Esophagus squamous epithelium (tissue), 5 donors: ENCODE measurements around the gene PUS1. TPM values are rescaled to one million over a fixed set of nuclear protein-coding genes. Genes with fewer than 3 reads are reported as not detected.
A peak's percentile ranks its signal among the peaks of the same experiment; 100 is the strongest.

ENCODE experiments used
- DNase-seq: peaks from one replicate; lab custom pipeline; 2025; lab: John Stamatoyannopoulos, UW
- H3K27ac ChIP-seq, 4 donors: fragments of 200-600 bp; sonication (generic); one replicate each; pipeline ENCODE4 v1.5.1; 2016 to 2019; ENCODE audit warnings: mild to moderate bottlenecking in 1 of 4
- H3K27me3 ChIP-seq, 4 donors: fragments of 200-600 bp; sonication (generic); 1 replicate in 3 of 4; 2 replicates in 1 of 4; pipeline versions ENCODE4 v1.5.1 to v1.6.0; 2017 to 2021; ENCODE audit warnings: antibody characterized with exemption in 1 of 4
- H3K36me3 ChIP-seq, 3 donors: fragments of 200-600 bp; sonication (generic); one replicate each; pipeline ENCODE4 v1.5.1; 2016 to 2019
- H3K4me1 ChIP-seq, 3 donors: fragments of 200-600 bp; sonication (generic); one replicate each; pipeline ENCODE4 v1.5.1; 2017 to 2019
- H3K4me3 ChIP-seq, 4 donors: fragments of 200-600 bp; sonication (generic); 1 replicate in 3 of 4; 2 replicates in 1 of 4; pipeline ENCODE4 v1.5.1; 2016 to 2019; ENCODE audit warnings: mild to moderate bottlenecking in 2 of 4, moderate library complexity in 1 of 4
- H3K9me3 ChIP-seq, 3 donors: fragments of 200-600 bp; sonication (generic); one replicate each; pipeline ENCODE4 v1.5.1; 2016 to 2019
- POLR2A ChIP-seq, 4 donors: fragments of 450-650 bp; IDR thresholded peaks; one replicate each; pipeline ENCODE4 v1.6.1; 2017; ENCODE audit warnings: antibody characterized with exemption in 4 of 4, mild to moderate bottlenecking in 4 of 4, moderate library complexity in 3 of 4
- WGBS, 2 donors: methylation state at CpG; one replicate each; pipeline ENCODE4 v1.1.5; 2018; 5-methylcytosine and 5-hydroxymethylcytosine counted together
- intact Hi-C: fragments of 100-400 bp; cut with DNase I; formaldehyde crosslinking; loops from one replicate; pipeline ENCODE4 v1.15.0; 2022
- total RNA-seq, 4 donors: library from RNA; depleted of rRNA; stranded (reverse); fragments of >200 nt; gene quantifications; one replicate each; pipeline ENCODE4 v1.1.0, GENCODE V29; 2016
- TF ChIP-seq, protein P1 (sequence below), 6 experiments: fragments of 450-650 bp in 4 of 6; fragments of 200-600 bp in 2 of 6; sonication (generic) in 2 of 6; IDR thresholded peaks; one replicate each; pipeline ENCODE4 v1.5.1; 2016 to 2019; ENCODE audit warnings: antibody characterized with exemption in 6 of 6, mild to moderate bottlenecking in 4 of 6, moderate library complexity in 4 of 6
- donor health status: DM: yes; HTN: yes; CAD: no.

Gene PUS1
- total RNA-seq, 4 donors from 2014 or later = 8.1 to 24.2 (median 19.8) TPM

DNA sequence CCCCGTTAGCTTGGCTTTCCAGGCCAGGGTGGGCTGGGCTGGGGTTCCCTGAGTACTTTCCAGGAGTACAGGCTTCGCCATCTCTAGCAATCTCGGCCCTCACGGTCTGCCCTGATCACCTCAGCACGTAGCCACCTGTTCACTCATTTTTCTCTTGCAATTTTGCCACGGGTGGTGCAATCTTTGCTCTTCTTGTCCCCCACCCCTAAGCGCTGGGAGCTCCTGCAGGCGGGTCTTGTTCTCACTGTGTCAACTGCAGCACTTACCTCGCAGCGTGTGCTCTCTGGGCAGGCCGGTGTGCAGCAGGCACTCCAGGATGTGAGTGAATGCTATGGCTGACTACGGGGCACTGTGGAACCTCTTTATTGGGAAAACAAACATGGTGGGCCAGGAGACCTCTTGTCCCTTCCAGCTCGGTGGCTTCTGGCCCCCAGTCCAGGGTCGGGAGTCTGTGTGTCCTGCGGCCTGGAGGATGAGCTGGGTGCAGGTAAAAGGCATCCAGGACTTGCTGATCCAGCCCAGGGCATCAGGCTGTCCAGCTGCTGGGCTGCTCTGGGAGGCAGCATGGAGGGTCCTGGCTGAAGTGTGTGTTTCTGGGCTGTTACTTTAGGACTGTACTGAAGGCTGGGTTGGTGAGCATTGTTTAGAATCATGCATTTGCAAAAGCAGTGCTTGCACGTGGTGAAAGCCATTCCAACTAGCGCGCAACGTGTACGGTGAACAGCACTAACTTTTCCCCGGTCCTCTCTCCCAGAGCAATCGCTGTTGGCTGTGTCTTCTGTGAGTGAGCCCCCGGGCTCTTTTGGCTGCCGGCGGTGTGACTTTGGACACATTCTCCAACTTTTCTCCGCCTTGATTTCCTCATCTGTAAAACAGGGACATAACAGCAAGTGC is 36.1 kb upstream of the PUS1 start:
- Histone ChIP-seq H3K4me3 (no peak overlapping the region), H3K27ac (peak overlapping the region in 3 of 4 donors; percentile 34 to 99 (median 98)), H3K36me3 (peaks cover 0 to 11% (median 0%) of the 10 kb centered on the region in 3 donors), H3K27me3 (no peaks in the 10 kb centered on the region), H3K9me3 (no peaks in the 10 kb centered on the region), H3K4me1 (peaks cover 13 to 36% (median 19%) of the 10 kb centered on the region in 3 donors)
- intact Hi-C loops = loop anchor here (10.0 kb wide), 1 partner anchor 52 kb away; the partner anchor contains the start of gene EP400
- no peak for TF ChIP-seq POLR2A (IDR thresholded peaks at IDR 0.05)
- TF ChIP-seq, protein P1, sequence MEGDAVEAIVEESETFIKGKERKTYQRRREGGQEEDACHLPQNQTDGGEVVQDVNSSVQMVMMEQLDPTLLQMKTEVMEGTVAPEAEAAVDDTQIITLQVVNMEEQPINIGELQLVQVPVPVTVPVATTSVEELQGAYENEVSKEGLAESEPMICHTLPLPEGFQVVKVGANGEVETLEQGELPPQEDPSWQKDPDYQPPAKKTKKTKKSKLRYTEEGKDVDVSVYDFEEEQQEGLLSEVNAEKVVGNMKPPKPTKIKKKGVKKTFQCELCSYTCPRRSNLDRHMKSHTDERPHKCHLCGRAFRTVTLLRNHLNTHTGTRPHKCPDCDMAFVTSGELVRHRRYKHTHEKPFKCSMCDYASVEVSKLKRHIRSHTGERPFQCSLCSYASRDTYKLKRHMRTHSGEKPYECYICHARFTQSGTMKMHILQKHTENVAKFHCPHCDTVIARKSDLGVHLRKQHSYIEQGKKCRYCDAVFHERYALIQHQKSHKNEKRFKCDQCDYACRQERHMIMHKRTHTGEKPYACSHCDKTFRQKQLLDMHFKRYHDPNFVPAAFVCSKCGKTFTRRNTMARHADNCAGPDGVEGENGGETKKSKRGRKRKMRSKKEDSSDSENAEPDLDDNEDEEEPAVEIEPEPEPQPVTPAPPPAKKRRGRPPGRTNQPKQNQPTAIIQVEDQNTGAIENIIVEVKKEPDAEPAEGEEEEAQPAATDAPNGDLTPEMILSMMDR (IDR thresholded peaks at IDR 0.05) = no peak
- 61 to 62% methylated on average over 22 to 23 of the region's 26 CpGs for WGBS, 2 donors
- no peak for DNase-seq

DNA sequence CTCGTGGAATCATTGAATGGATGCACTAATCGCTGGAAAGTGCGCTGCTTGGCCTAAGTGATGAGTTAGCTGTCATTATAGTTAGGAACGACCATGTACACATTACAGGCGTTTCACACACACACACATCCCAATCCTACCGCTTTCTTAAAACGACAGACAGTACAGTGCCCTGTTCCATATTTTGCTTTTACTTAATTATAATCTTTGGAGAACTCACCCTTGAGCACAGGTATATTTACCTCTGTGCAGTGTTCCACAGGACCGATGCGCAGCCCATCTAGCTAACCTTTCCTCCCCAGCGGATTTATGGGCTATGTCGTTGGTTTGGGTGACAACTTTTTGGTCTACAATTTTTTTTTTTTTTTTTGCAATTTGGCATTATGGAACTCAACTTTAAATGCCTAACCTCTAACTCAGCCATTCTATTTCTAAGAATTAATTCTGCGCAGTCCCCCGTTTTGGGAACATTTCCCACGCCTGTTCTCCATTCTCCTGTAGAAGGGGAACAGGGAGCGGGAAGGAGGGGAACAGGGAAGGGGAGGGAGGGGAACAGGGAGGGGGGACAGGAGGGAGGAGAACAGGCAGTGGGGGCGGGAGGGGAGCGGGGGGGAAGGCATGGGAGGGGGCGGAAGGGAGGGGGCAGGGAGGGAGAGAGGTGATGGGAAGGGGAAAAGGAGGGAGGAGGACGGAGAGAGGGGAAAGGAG is 35.3 kb upstream of the PUS1 start:
- peak overlapping the region; percentile 50 to 86 (median 78) for H3K4me3 ChIP-seq
- H3K36me3 ChIP-seq = peaks cover 0 to 16% (median 0%) of the 10 kb centered on the region in 3 donors
- peaks cover 16 to 44% (median 19%) of the 10 kb centered on the region in 3 donors for H3K4me1 ChIP-seq
- TF ChIP-seq, protein P1 (IDR thresholded peaks at IDR 0.05) = no peak
- no peak for TF ChIP-seq POLR2A (IDR thresholded peaks at IDR 0.05)
- WGBS, 2 donors = 32 to 42% methylated on average over 12 to 15 of the region's 19 CpGs
- no peak for DNase-seq
- intact Hi-C loops = loop anchor here (10.0 kb wide), 1 partner anchor 51 kb away; the partner anchor contains the start of gene EP400
- H3K9me3 ChIP-seq = no peaks in the 10 kb centered on the region
- H3K27me3 ChIP-seq = no peaks in the 10 kb centered on the region
- peak overlapping the region; percentile 95 to 99 (median 98) for H3K27ac ChIP-seq

DNA sequence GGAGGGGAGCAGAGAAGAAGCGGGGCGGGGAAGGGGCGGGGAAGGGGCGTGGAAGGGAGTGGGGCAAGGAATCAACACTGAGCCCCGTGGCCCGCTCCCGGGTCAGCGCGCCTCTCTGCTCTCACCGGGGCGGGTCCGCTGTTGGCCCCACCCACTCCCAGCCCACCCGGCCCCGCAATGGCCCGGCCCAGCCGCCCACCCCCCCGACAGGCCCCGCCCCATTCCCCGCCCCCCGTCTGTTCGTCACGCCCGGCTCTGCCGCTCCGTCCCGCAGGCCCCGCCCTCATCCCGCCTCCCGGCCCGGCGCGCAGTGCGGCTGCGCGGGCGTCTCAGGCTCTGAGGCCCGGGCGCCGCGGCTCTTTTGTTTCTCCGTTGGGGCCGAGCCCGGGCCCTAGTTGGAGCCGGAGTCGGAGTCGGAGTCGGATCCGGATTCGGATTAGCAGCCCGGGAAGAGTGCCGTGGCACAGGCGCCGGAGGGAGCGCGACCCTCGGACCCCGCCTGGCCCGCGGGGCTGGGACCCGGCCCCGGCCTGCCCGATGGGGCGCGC is 34.7 kb upstream of the PUS1 start, which contains the start of gene ULK1:
Gene ULK1 (plus strand): TSS at position 310 of the 548 bp plus-strand sequence. CDS start 380 bp downstream, outside the sequence.
- Histone ChIP-seq H3K4me3 (peak within 1 kb of the TSS; percentile 50 to 86 (median 78)), H3K36me3 (peaks cover 0 to 21% (median 0%) of the 10 kb centered on the region in 3 donors), H3K9me3 (no peaks in the 10 kb centered on the region), H3K27ac (peak within 1 kb of the TSS; percentile 95 to 99 (median 98)), H3K27me3 (no peaks in the 10 kb centered on the region), H3K4me1 (peaks cover 16 to 47% (median 19%) of the 10 kb centered on the region in 3 donors)
- WGBS, 2 donors = 0 to 7% methylated on average over 3 to 17 of the region's 64 CpGs
- intact Hi-C loops = loop anchor here (10.0 kb wide), 1 partner anchor 50 kb away; the partner anchor contains the start of gene EP400
- DNase-seq = peak; percentile 41
- TF ChIP-seq POLR2A (IDR thresholded peaks at IDR 0.05) = peak in 3 of 4 donors; percentile 88 to 97 (median 92)
- TF ChIP-seq, protein P1 (IDR thresholded peaks at IDR 0.05) = no peak

DNA sequence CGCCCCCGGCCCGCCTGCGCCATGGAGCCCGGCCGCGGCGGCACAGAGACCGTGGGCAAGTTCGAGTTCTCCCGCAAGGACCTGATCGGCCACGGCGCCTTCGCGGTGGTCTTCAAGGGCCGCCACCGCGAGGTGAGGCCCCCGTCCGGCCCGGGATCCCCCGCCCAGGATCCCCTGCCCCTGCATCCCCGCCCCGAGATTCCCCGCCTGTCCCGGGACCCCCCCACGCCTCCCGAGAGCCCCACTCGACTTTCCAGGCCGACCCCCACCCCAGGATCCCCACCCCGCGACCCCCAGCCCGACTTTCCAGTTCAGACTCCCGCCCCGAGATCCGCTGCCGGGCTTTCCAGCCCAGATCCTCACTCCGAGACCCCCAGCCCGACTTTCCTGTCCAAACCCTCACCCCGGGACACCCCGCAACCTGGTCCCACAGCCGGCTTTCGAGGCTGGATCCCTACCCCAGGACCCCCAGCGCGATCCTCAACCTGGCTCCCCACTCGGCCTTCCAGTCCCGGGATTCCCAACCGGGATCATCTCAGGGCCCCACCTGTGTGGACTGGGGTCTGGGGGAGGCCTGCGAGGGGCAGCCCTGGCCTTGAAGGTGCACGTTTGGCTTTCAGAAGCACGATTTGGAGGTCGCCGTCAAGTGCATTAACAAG is 34.0 kb upstream of the PUS1 start:
- 0% methylated on average over 3 of the region's 54 CpGs; no CpG with 5 or more reads in 1 of the 2 donors for WGBS, 2 donors
- TF ChIP-seq, protein P1 (IDR thresholded peaks at IDR 0.05) = no peak
- TF ChIP-seq POLR2A (IDR thresholded peaks at IDR 0.05) = no peak
- intact Hi-C loops = loop anchor here (10.0 kb wide), 1 partner anchor 50 kb away; the partner anchor contains the start of gene EP400
- peaks cover 18 to 54% (median 19%) of the 10 kb centered on the region in 3 donors for H3K4me1 ChIP-seq
- peak overlapping the region; percentile 50 to 86 (median 78) for H3K4me3 ChIP-seq
- no peaks in the 10 kb centered on the region for H3K9me3 ChIP-seq
- no peaks in the 10 kb centered on the region for H3K27me3 ChIP-seq
- H3K36me3 ChIP-seq = peaks cover 0 to 24% (median 0%) of the 10 kb centered on the region in 3 donors
- H3K27ac ChIP-seq = peak overlapping the region; percentile 95 to 99 (median 98)
- no peak for DNase-seq
